OCI-LY7 (cell line): ENCODE data around the gene ACBD6.

Source experiments
- EZH2phosphoT487 ChIP-seq: fragments of 200-600 bp; sonication (generic); IDR thresholded peaks from 2 replicates; pipeline ENCODE4 v1.6.1; 2018; ENCODE audit warnings: low read depth, borderline replicate concordance, mild to moderate bottlenecking, mixed run types, antibody characterized with exemption, low read length, moderate library complexity, mixed read lengths
- TF ChIP-seq, protein P1 (sequence below): fragments of 200-600 bp; sonication (generic); conservative IDR thresholded peaks from 2 replicates; pipeline ENCODE4 v1.5.1; 2014; ENCODE audit warnings: mild to moderate bottlenecking, antibody characterized with exemption, low read length, moderate library complexity, mixed read lengths

DNA sequence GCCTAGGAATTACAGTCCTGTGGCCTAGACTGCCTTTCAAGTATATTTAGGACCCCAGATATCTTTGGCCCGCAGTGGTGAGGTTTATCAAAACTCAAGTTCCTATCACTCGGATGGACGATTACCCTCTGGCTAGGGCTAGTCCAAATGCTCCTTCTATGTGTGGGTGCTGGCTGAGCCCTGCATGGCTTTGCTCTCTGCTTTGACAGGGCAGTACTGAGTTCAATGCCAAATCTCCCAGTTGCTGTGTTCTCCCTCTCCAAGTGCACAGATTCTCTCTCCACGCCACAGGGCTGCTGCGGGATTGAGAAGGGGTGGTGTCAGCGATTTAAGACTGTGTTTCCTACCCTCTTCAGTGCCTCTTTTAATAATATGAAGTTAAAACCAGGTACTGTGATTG, 175.3 kb downstream of the ACBD6 start:
- TF ChIP-seq, protein P1, sequence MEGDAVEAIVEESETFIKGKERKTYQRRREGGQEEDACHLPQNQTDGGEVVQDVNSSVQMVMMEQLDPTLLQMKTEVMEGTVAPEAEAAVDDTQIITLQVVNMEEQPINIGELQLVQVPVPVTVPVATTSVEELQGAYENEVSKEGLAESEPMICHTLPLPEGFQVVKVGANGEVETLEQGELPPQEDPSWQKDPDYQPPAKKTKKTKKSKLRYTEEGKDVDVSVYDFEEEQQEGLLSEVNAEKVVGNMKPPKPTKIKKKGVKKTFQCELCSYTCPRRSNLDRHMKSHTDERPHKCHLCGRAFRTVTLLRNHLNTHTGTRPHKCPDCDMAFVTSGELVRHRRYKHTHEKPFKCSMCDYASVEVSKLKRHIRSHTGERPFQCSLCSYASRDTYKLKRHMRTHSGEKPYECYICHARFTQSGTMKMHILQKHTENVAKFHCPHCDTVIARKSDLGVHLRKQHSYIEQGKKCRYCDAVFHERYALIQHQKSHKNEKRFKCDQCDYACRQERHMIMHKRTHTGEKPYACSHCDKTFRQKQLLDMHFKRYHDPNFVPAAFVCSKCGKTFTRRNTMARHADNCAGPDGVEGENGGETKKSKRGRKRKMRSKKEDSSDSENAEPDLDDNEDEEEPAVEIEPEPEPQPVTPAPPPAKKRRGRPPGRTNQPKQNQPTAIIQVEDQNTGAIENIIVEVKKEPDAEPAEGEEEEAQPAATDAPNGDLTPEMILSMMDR = no peak
- no peak for TF ChIP-seq EZH2phosphoT487
